Trophoblast cell (in vitro differentiated cells and primary cell): Measurements from ENCODE around the gene FHOD1.
A peak's percentile ranks its signal among the peaks of the same experiment; 100 is the strongest.

ENCODE experiments used
- DNase-seq, 2 donors: peaks; one replicate each; pipeline ENCODE4 v3.0.0-alpha.2; 2016
- H2AFZ ChIP-seq: 2 replicates; pipeline ENCODE4 v1.6.1; 2013; ENCODE audit warnings: low read length, moderate library complexity, mild to moderate bottlenecking; ENCODE audit not compliant: insufficient read depth, poor library complexity
- H2AK5ac ChIP-seq: 2 replicates; pipeline ENCODE4 v1.6.1; 2013; ENCODE audit warnings: mild to moderate bottlenecking, low read length
- H2BK120ac ChIP-seq: 2 replicates; pipeline ENCODE4 v1.6.1; 2013; ENCODE audit warnings: low read length, mild to moderate bottlenecking, moderate library complexity; ENCODE audit not compliant: insufficient read depth, poor library complexity
- H2BK12ac ChIP-seq: 2 replicates; pipeline ENCODE4 v1.6.1; 2013; ENCODE audit warnings: mild to moderate bottlenecking, low read length, moderate library complexity
- H2BK5ac ChIP-seq: 2 replicates; pipeline ENCODE4 v1.6.1; 2013; ENCODE audit warnings: low read length, low read depth, moderate library complexity, mild to moderate bottlenecking; ENCODE audit not compliant: poor library complexity
- H3K14ac ChIP-seq: 2 replicates; pipeline ENCODE4 v1.6.1; 2013; ENCODE audit warnings: mild to moderate bottlenecking, low read length
- H3K18ac ChIP-seq: 2 replicates; pipeline ENCODE4 v1.6.1; 2013; ENCODE audit warnings: mild to moderate bottlenecking, low read length
- H3K23ac ChIP-seq: 2 replicates; pipeline ENCODE4 v1.6.1; 2013; ENCODE audit warnings: low read length
- H3K27ac ChIP-seq: 2 replicates; pipeline ENCODE4 v1.5.1; 2013; ENCODE audit warnings: low read depth, mild to moderate bottlenecking, inconsistent platforms, low read length, moderate library complexity
- H3K27me3 ChIP-seq: 2 replicates; pipeline ENCODE4 v1.6.1; 2013; ENCODE audit warnings: inconsistent platforms, mild to moderate bottlenecking, low read length, moderate library complexity; ENCODE audit not compliant: insufficient read depth
- H3K36me3 ChIP-seq, 2 experiments: 1 replicate in 1 of 2; 2 replicates in 1 of 2; pipeline ENCODE4 v1.6.1; 2013; ENCODE audit warnings: low read length in 2 of 2, mild to moderate bottlenecking in 2 of 2, moderate library complexity in 1 of 2; ENCODE audit not compliant: insufficient read depth in 2 of 2, control insufficient read depth in 1 of 2
- H3K4ac ChIP-seq: 2 replicates; pipeline ENCODE4 v1.6.1; 2013; ENCODE audit warnings: low read depth, mild to moderate bottlenecking, low read length, moderate library complexity
- H3K4me1 ChIP-seq, 2 experiments: 1 replicate in 1 of 2; 2 replicates in 1 of 2; pipeline ENCODE4 v1.6.1; 2013; ENCODE audit warnings: low read length in 2 of 2, mild to moderate bottlenecking in 2 of 2, moderate library complexity in 1 of 2; ENCODE audit not compliant: insufficient read depth in 2 of 2, control insufficient read depth in 1 of 2
- H3K4me2 ChIP-seq: 2 replicates; pipeline ENCODE4 v1.6.1; 2013; ENCODE audit warnings: inconsistent platforms, mild to moderate bottlenecking, low read length, moderate library complexity
- H3K4me3 ChIP-seq: 2 replicates; pipeline ENCODE4 v1.5.1; 2013; ENCODE audit warnings: mild to moderate bottlenecking, low read depth, low read length, inconsistent platforms
- H3K79me1 ChIP-seq: one replicate; pipeline ENCODE4 v1.6.1; 2013; ENCODE audit warnings: low read length
- H3K79me2 ChIP-seq: 2 replicates; pipeline ENCODE4 v1.6.1; 2013; ENCODE audit warnings: low read length, mild to moderate bottlenecking; ENCODE audit not compliant: control insufficient read depth, insufficient read depth, poor library complexity
- H3K9ac ChIP-seq: 2 replicates; pipeline ENCODE4 v1.6.1; 2013; ENCODE audit warnings: mild to moderate bottlenecking, low read length
- H3K9me3 ChIP-seq: 2 replicates; pipeline ENCODE4 v1.6.1; 2013; ENCODE audit warnings: low read depth, mild to moderate bottlenecking, control low read depth, inconsistent platforms, low read length; ENCODE audit not compliant: insufficient read depth
- H4K12ac ChIP-seq: 2 replicates; pipeline ENCODE4 v1.6.1; 2013; ENCODE audit warnings: low read depth, mild to moderate bottlenecking, low read length, moderate library complexity
- H4K8ac ChIP-seq: 2 replicates; pipeline ENCODE4 v1.6.1; 2013; ENCODE audit warnings: low read depth, mild to moderate bottlenecking, low read length, moderate library complexity
- H4K91ac ChIP-seq: one replicate; pipeline ENCODE4 v1.6.1; 2013; ENCODE audit warnings: low read depth, mild to moderate bottlenecking, low read length, moderate library complexity
- WGBS: extraction: QIAGEN DNeasy Blood & Tissue Kit; methylation state at CpG from one replicate; pipeline ENCODE4 v1.1.7; 2013; ENCODE audit warnings: missing lambda C conversion rate; ENCODE audit not compliant: insufficient read length, insufficient coverage; ENCODE audit errors: extremely low coverage; 5-methylcytosine and 5-hydroxymethylcytosine counted together

FHOD1 gene

GRCh38 chr16:67248401-67249177 lies 1.3 kb upstream of the FHOD1 start, which contains the start of gene SLC9A5:
Gene SLC9A5, plus strand, starts transcription at chr16:67248979. Its CDS starts 36 bp downstream, at chr16:67249015.
- H3K4me3 ChIP-seq: peak within 1 kb of the TSS; percentile 57
- H2BK120ac ChIP-seq: no peak within 1 kb of the TSS
- H3K9ac ChIP-seq: no peak within 1 kb of the TSS
- no peak within 1 kb of the TSS for H4K8ac ChIP-seq
- no peak within 1 kb of the TSS for H4K12ac ChIP-seq
- H3K79me2 ChIP-seq: peaks cover 3% of the 10 kb centered on the region
- H2BK5ac ChIP-seq: no peak within 1 kb of the TSS
- no peak within 1 kb of the TSS for H4K91ac ChIP-seq
- WGBS: no CpG with 5 or more reads among the region's 75 CpGs
- H3K27me3 ChIP-seq: peaks cover 27% of the 10 kb centered on the region
- H3K23ac ChIP-seq: no peak within 1 kb of the TSS
- DNase-seq: peak in 1 of 2 donors; percentile 5
- peaks cover 1% of the 10 kb centered on the region for H3K9me3 ChIP-seq
- peaks cover 35 to 40% of the 10 kb centered on the region in 2 experiments for H3K4me1 ChIP-seq
- H2AK5ac ChIP-seq: no peak within 1 kb of the TSS
- peak within 1 kb of the TSS; percentile 43 for H2AFZ ChIP-seq
- H2BK12ac ChIP-seq: no peak within 1 kb of the TSS
- peaks cover 20% of the 10 kb centered on the region for H3K79me1 ChIP-seq
- no peaks in the 10 kb centered on the region for H3K36me3 ChIP-seq
- no peak within 1 kb of the TSS for H3K27ac ChIP-seq
- H3K4ac ChIP-seq: no peak within 1 kb of the TSS
- peak within 1 kb of the TSS; percentile 36 for H3K18ac ChIP-seq
- peak within 1 kb of the TSS; percentile 96 for H3K4me2 ChIP-seq
- no peak within 1 kb of the TSS for H3K14ac ChIP-seq

DNA sequence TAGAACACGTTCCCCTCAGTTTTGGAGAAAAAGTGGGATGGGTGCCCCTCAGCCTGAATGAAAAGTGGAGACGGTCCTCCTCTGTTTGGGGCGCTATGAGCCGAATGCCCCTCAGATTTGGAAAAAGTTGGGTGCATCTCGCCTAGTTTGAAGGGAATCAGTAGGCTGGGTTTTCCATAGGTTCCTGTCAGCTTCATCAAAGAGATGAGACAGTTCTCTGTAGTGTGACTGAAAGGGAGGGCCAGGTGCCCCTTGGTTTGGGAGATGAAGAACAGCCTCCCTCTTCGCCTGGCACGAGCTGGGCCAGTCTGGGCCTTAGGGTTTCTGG lies 756 bp upstream of the FHOD1 start:
- Histone ChIP-seq H3K9ac (no peak overlapping the region), H3K4me1 (peaks cover 37 to 43% of the 10 kb centered on the region in 2 experiments), H3K4me2 (peak overlapping the region; percentile 74), H3K27ac (no peak overlapping the region), H2BK12ac (no peak overlapping the region), H3K36me3 (no peaks in the 10 kb centered on the region), H3K27me3 (peaks cover 27% of the 10 kb centered on the region), H3K79me1 (peaks cover 20% of the 10 kb centered on the region), H3K18ac (no peak overlapping the region), H2BK5ac (no peak overlapping the region), H2AK5ac (no peak overlapping the region), H3K4me3 (peak overlapping the region; percentile 57), H4K12ac (no peak overlapping the region), H3K4ac (no peak overlapping the region), H4K91ac (no peak overlapping the region), H3K9me3 (peaks cover 1% of the 10 kb centered on the region), H3K79me2 (peaks cover 3% of the 10 kb centered on the region), H3K23ac (no peak overlapping the region), H3K14ac (no peak overlapping the region), H2BK120ac (no peak overlapping the region), H4K8ac (no peak overlapping the region), H2AFZ (no peak overlapping the region)
- no CpG with 5 or more reads among the region's 7 CpGs for WGBS
- DNase-seq: no peak

- H3K4me2 ChIP-seq: peak overlapping the region; percentile 96
- peaks cover 46 to 49% of the 10 kb centered on the region in 2 experiments for H3K4me1 ChIP-seq
- H3K79me2 ChIP-seq: peaks cover 3% of the 10 kb centered on the region
- H3K79me1 ChIP-seq: peaks cover 23% of the 10 kb centered on the region
- no CpG with 5 or more reads among the region's 26 CpGs for WGBS
- DNase-seq: peak; percentile 92 to 93
- no peak overlapping the region for H3K4ac ChIP-seq
- H3K23ac ChIP-seq: no peak overlapping the region
- peak overlapping the region; percentile 64 for H4K91ac ChIP-seq
- H3K4me3 ChIP-seq: peak overlapping the region; percentile 80
- H3K9me3 ChIP-seq: no peaks in the 10 kb centered on the region
- peak overlapping the region; percentile 93 for H3K27ac ChIP-seq
- peak overlapping the region; percentile 50 for H3K9ac ChIP-seq
- no peaks in the 10 kb centered on the region for H3K36me3 ChIP-seq
- peak overlapping the region; percentile 71 for H3K14ac ChIP-seq
- peak overlapping the region; percentile 88 for H2AFZ ChIP-seq
- peak overlapping the region; percentile 85 for H3K18ac ChIP-seq
- peak overlapping the region; percentile 46 for H2BK12ac ChIP-seq
- H2BK5ac ChIP-seq: no peak overlapping the region
- H2AK5ac ChIP-seq: no peak overlapping the region
- H3K27me3 ChIP-seq: peaks cover 27% of the 10 kb centered on the region
- peak overlapping the region; percentile 60 for H2BK120ac ChIP-seq
- H4K12ac ChIP-seq: peak overlapping the region; percentile 46
- peak overlapping the region; percentile 54 for H4K8ac ChIP-seq
These were observed 507 bp downstream of the FHOD1 start for GRCh38 chr16:67246756-67247191.

GRCh38 chr16:67246081-67246755 lies 1.1 kb downstream of the FHOD1 start:
- no peaks in the 10 kb centered on the region for H3K36me3 ChIP-seq
- H2BK120ac ChIP-seq: peak overlapping the region; percentile 34
- peak overlapping the region; percentile 59 for H2AFZ ChIP-seq
- no peaks in the 10 kb centered on the region for H3K9me3 ChIP-seq
- peaks cover 51 to 55% of the 10 kb centered on the region in 2 experiments for H3K4me1 ChIP-seq
- peak overlapping the region; percentile 86 for H2BK5ac ChIP-seq
- H3K14ac ChIP-seq: peak overlapping the region; percentile 78
- WGBS: no CpG with 5 or more reads among the region's 48 CpGs
- H3K79me2 ChIP-seq: peaks cover 3% of the 10 kb centered on the region
- H3K27me3 ChIP-seq: peaks cover 27% of the 10 kb centered on the region
- no peak overlapping the region for H3K23ac ChIP-seq
- peaks cover 29% of the 10 kb centered on the region for H3K79me1 ChIP-seq
- peak overlapping the region; percentile 80 for H3K4me3 ChIP-seq
- H2AK5ac ChIP-seq: no peak overlapping the region
- peak overlapping the region; percentile 70 for H4K8ac ChIP-seq
- H3K27ac ChIP-seq: peak overlapping the region; percentile 93
- peak overlapping the region; percentile 38 for H2BK12ac ChIP-seq
- H4K12ac ChIP-seq: peak overlapping the region; percentile 49
- peak overlapping the region; percentile 74 for H4K91ac ChIP-seq
- H3K4ac ChIP-seq: peak overlapping the region; percentile 41
- peak overlapping the region; percentile 5 for H3K9ac ChIP-seq
- peak overlapping the region; percentile 96 for H3K4me2 ChIP-seq
- DNase-seq: peak; percentile 72 to 73
- H3K18ac ChIP-seq: peak overlapping the region; percentile 66
